Loucy (cell line): ENCODE measurements around the gene MEF2A.
A peak's percentile ranks its signal among the peaks of the same experiment; 100 is the strongest.

Source experiments
- H2AFZ ChIP-seq: fragments of 200-600 bp; sonication (generic); 2 replicates; pipeline ENCODE4 v1.6.0; 2016; ENCODE audit warnings: antibody characterized with exemption, mild to moderate bottlenecking, low read length, moderate library complexity
- H3F3A ChIP-seq: fragments of 200-600 bp; 2 replicates; pipeline ENCODE4 v1.6.0; 2016; ENCODE audit warnings: antibody characterized with exemption, low read depth, mild to moderate bottlenecking
- H3K27me3 ChIP-seq: fragments of 200-600 bp; sonication (generic); 2 replicates; pipeline ENCODE4 v1.6.1; 2014; ENCODE audit warnings: low read length, mild to moderate bottlenecking; ENCODE audit not compliant: insufficient read depth, poor library complexity, severe bottlenecking
- H3K36me3 ChIP-seq: fragments of 200-600 bp; sonication (generic); 2 replicates; pipeline ENCODE4 v1.6.1; 2016; ENCODE audit warnings: low read length; ENCODE audit not compliant: insufficient read depth
- H3K4me1 ChIP-seq: fragments of 200-600 bp; sonication (generic); 2 replicates; pipeline ENCODE4 v1.5.1; 2014; ENCODE audit warnings: low read length, mild to moderate bottlenecking; ENCODE audit not compliant: insufficient read depth, poor library complexity, severe bottlenecking
- H3K4me2 ChIP-seq: fragments of 200-600 bp; sonication (generic); 2 replicates; pipeline ENCODE4 v1.6.0; 2014; ENCODE audit warnings: antibody characterized with exemption, low read length, low read depth, mild to moderate bottlenecking; ENCODE audit not compliant: poor library complexity, severe bottlenecking
- H3K4me3 ChIP-seq: fragments of 200-600 bp; sonication (generic); 2 replicates; pipeline ENCODE4 v1.5.1; 2014; ENCODE audit warnings: low read length, mild to moderate bottlenecking, mixed read lengths; ENCODE audit not compliant: poor library complexity, severe bottlenecking
- H3K79me2 ChIP-seq: fragments of 200-600 bp; sonication (generic); 2 replicates; pipeline ENCODE4 v1.6.1; 2014; ENCODE audit warnings: low read length; ENCODE audit not compliant: insufficient read depth
- H3K9ac ChIP-seq: fragments of 200-600 bp; sonication (generic); 2 replicates; pipeline ENCODE4 v1.6.0; 2014; ENCODE audit warnings: mild to moderate bottlenecking, low read depth, low read length, moderate library complexity; ENCODE audit not compliant: poor library complexity, severe bottlenecking
- H3K9me2 ChIP-seq: fragments of 200-600 bp; sonication (generic); replicated peaks from 2 replicates; pipeline ENCODE4 v1.6.1; 2016; ENCODE audit warnings: low read depth, low read length, mixed read lengths
- H3K9me3 ChIP-seq: fragments of 200-600 bp; sonication (generic); 2 replicates; pipeline ENCODE4 v1.6.1; 2014; ENCODE audit warnings: mild to moderate bottlenecking, antibody characterized with exemption, low read length, low read depth; ENCODE audit not compliant: insufficient read depth
- H4K20me1 ChIP-seq: fragments of 200-600 bp; sonication (generic); 2 replicates; pipeline ENCODE4 v1.6.0; 2014; ENCODE audit warnings: antibody characterized with exemption, low read length, mild to moderate bottlenecking; ENCODE audit not compliant: insufficient read depth, poor library complexity, severe bottlenecking
- CTCF ChIP-seq: fragments of 200-600 bp; sonication (generic); conservative IDR thresholded peaks from 2 replicates; pipeline ENCODE4 v1.5.1; 2014; ENCODE audit warnings: mild to moderate bottlenecking, antibody characterized with exemption, low read length
- EZH2phosphoT487 ChIP-seq: fragments of 200-600 bp; IDR thresholded peaks from 2 replicates; pipeline ENCODE4 v1.6.1; 2018; ENCODE audit warnings: antibody characterized with exemption, mild to moderate bottlenecking, moderate library complexity, borderline replicate concordance

The MEF2A gene

GRCh38 chr15:99552111-99552510, 13.7 kb upstream of the MEF2A start:
- H3K27me3 ChIP-seq: no peaks in the 10 kb centered on the region
- H3K9me3 ChIP-seq: no peaks in the 10 kb centered on the region
- H3K9me2 ChIP-seq: no peaks in the 10 kb centered on the region
- H3K9ac ChIP-seq: no peak overlapping the region
- H3F3A ChIP-seq: no peaks in the 10 kb centered on the region
- no peak overlapping the region for H3K4me3 ChIP-seq
- H3K4me2 ChIP-seq: no peak overlapping the region
- no peaks in the 10 kb centered on the region for H4K20me1 ChIP-seq
- H3K4me1 ChIP-seq: no peaks in the 10 kb centered on the region
- H3K36me3 ChIP-seq: no peaks in the 10 kb centered on the region
- 0 out of 2 replicates have a peak overlapping the region, but pooled peaks have one; percentile 9 for H2AFZ ChIP-seq
- no peaks in the 10 kb centered on the region for H3K79me2 ChIP-seq
- TF ChIP-seq CTCF: no peak
- no peak for TF ChIP-seq EZH2phosphoT487

GRCh38 chr15:99554880-99555488, 10.8 kb upstream of the MEF2A start:
- Histone ChIP-seq H3K27me3 (no peaks in the 10 kb centered on the region), H3F3A (no peaks in the 10 kb centered on the region), H2AFZ (no peak overlapping the region), H3K4me3 (no peak overlapping the region), H3K9ac (no peak overlapping the region), H3K4me2 (no peak overlapping the region), H3K9me3 (no peaks in the 10 kb centered on the region), H4K20me1 (no peaks in the 10 kb centered on the region), H3K9me2 (no peaks in the 10 kb centered on the region), H3K79me2 (no peaks in the 10 kb centered on the region), H3K4me1 (no peaks in the 10 kb centered on the region), H3K36me3 (no peaks in the 10 kb centered on the region)
- TF ChIP-seq EZH2phosphoT487 (no peak), CTCF (no peak)

DNA sequence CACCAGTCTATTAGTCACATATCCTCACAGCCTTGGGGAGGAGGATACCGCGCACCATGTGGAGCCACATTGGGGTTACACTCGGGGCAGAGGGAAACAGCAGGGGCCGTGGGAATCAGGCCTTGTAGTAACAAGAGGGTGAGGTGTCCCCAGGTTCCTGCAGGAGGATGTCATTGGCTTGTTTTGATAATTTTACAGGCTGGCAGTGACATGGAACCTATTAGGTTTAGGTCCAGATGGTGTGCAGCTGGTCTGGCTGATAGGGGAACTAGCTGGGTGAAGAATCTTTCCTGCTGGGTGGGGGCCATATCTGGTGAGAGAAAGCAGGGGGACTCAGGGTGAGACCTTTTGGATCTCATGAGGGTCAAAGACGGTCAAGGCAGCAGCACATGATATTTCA, 9.8 kb upstream of the MEF2A start:
- Histone ChIP-seq H3K9me2 (no peaks in the 10 kb centered on the region), H3K9ac (no peak overlapping the region), H3K27me3 (no peaks in the 10 kb centered on the region), H3K4me2 (no peak overlapping the region), H2AFZ (no peak overlapping the region), H3K9me3 (no peaks in the 10 kb centered on the region), H3K79me2 (no peaks in the 10 kb centered on the region), H4K20me1 (no peaks in the 10 kb centered on the region), H3F3A (no peaks in the 10 kb centered on the region), H3K4me3 (no peak overlapping the region), H3K4me1 (no peaks in the 10 kb centered on the region), H3K36me3 (no peaks in the 10 kb centered on the region)
- TF ChIP-seq CTCF (no peak), EZH2phosphoT487 (no peak)
